PFSK-1 (cell line): ENCODE results near the gene MAP3K12.
A peak's percentile ranks its signal among the peaks of the same experiment; 100 is the strongest.

Experiments
- FOXP2 ChIP-seq: optimal IDR thresholded peaks from 2 replicates; pipeline ENCODE3; 2011; ENCODE audit warnings: borderline replicate concordance, control low read depth, inconsistent platforms; ENCODE audit not compliant: insufficient read depth; ENCODE audit errors: extremely low read length, extremely low read depth
- POLR2AphosphoS5 ChIP-seq: IDR thresholded peaks from 2 replicates; pipeline ENCODE4 v1.6.1; 2012; ENCODE audit warnings: low read depth, mild to moderate bottlenecking, control low read depth, low read length, moderate library complexity
- SIN3A ChIP-seq: IDR thresholded peaks from 2 replicates; pipeline ENCODE4 v1.6.1; 2012; ENCODE audit warnings: mild to moderate bottlenecking, low read length, moderate library complexity, borderline replicate concordance; ENCODE audit not compliant: insufficient read depth
- TAF1 ChIP-seq: IDR thresholded peaks from 2 replicates; pipeline ENCODE4 v1.6.1; 2012; ENCODE audit warnings: low read length, control low read depth, borderline replicate concordance; ENCODE audit not compliant: insufficient read depth
- TF ChIP-seq, protein P1 (sequence below), 2 experiments: IDR thresholded peaks; 2 replicates each; pipeline versions ENCODE4 v1.6.1 to v1.8.0; 2011 to 2012; ENCODE audit warnings: low read depth in 2 of 2, low read length in 2 of 2, control low read depth in 1 of 2, inconsistent platforms in 1 of 2, mild to moderate bottlenecking in 1 of 2, moderate library complexity in 1 of 2; ENCODE audit not compliant: insufficient read depth in 1 of 2

DNA sequence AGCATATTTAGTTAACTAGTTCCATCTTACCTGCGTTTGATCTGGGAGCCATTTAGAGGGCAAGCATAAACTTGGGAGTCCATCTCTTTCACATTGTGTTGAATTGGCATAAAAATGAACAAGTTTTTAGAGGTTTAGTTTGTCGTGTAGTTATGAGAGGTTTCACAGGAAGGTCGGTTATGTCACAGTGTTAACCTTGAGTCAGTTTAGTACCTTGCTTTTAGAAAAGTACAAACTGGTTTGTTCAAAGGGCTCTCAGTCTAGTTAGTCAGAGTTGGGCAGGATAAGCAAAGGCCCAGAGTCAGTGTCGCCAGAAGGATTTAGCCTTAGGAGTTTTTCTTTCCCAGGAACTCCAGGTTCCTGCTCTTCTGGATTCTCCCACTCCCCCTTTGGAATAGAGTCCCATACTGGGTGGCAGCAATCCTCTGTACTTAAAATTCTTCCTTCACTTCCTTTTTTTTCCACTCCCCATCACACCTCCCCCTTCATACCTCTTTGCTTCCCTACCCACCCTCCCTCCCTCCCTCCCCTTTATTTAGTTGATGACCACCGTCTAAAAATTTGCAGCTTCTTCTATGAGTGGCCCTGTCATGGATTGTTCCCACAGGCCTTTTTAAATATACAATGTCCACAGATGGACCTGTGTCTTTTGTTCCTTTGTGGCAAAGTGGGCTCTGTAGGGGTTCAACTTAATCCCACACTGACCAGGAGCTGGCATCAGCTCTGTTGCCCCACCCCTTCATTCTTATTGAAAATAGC, 35.3 kb downstream of the MAP3K12 start:
- TF ChIP-seq POLR2AphosphoS5 (peak; percentile 3; the same call in 1 of the 2 replicates), TAF1 (no peak), SIN3A (no peak), FOXP2 (no peak)
- TF ChIP-seq, protein P1, sequence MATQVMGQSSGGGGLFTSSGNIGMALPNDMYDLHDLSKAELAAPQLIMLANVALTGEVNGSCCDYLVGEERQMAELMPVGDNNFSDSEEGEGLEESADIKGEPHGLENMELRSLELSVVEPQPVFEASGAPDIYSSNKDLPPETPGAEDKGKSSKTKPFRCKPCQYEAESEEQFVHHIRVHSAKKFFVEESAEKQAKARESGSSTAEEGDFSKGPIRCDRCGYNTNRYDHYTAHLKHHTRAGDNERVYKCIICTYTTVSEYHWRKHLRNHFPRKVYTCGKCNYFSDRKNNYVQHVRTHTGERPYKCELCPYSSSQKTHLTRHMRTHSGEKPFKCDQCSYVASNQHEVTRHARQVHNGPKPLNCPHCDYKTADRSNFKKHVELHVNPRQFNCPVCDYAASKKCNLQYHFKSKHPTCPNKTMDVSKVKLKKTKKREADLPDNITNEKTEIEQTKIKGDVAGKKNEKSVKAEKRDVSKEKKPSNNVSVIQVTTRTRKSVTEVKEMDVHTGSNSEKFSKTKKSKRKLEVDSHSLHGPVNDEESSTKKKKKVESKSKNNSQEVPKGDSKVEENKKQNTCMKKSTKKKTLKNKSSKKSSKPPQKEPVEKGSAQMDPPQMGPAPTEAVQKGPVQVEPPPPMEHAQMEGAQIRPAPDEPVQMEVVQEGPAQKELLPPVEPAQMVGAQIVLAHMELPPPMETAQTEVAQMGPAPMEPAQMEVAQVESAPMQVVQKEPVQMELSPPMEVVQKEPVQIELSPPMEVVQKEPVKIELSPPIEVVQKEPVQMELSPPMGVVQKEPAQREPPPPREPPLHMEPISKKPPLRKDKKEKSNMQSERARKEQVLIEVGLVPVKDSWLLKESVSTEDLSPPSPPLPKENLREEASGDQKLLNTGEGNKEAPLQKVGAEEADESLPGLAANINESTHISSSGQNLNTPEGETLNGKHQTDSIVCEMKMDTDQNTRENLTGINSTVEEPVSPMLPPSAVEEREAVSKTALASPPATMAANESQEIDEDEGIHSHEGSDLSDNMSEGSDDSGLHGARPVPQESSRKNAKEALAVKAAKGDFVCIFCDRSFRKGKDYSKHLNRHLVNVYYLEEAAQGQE (IDR thresholded peaks at IDR 0.05; ENCODE audit: insufficient read depth in 1 of 2, low read depth in 2 of 2, low read length in 2 of 2): no peak
